Measurements from ENCODE around the gene ZNF282. TPM values are rescaled to one million over a fixed set of nuclear protein-coding genes. Genes with fewer than 3 reads are reported as not detected.

Gene ZNF282
- total RNA-seq, 2 experiments from 2014 or later, result 29.3 to 29.7 TPM

GRCh38 chr7:149198161-149198816 lies 2.9 kb downstream of the ZNF282 start:
- H3K27ac Mint-ChIP-seq, result peak overlapping the region; percentile 49
- H3K27me3 Mint-ChIP-seq, result no peaks in the 10 kb centered on the region
- no peaks in the 10 kb centered on the region for H3K9me3 Mint-ChIP-seq
- no peak for ATAC-seq
- no peak overlapping the region for H3K4me3 Mint-ChIP-seq
- ChIA-PET CTCF (no interaction called here), POLR2A (interaction anchor here (1.2 to 1.3 kb wide), 2 partner anchors 26 to 63 kb away, joined by 3 read pairs; no protein-coding TSS in a partner anchor)
- TF ChIP-seq CTCF (IDR thresholded peaks at IDR 0.05), result no peak
- no peak for DNase-seq
- peaks cover 43% of the 10 kb centered on the region for H3K4me1 Mint-ChIP-seq (ENCODE audit: low read depth)
- intact Hi-C loops (cut with micrococcal nuclease), result no loop called here
- peaks cover 56% of the 10 kb centered on the region for H3K36me3 Mint-ChIP-seq (ENCODE audit: low read depth)

- no peak for DNase-seq
- no peak for TF ChIP-seq CTCF (IDR thresholded peaks at IDR 0.05)
- intact Hi-C loops (cut with micrococcal nuclease), result no loop called here
- ATAC-seq, result no peak
- peak overlapping the region; percentile 4 for H3K27ac Mint-ChIP-seq
- ChIA-PET CTCF (interaction anchor here (1.1 kb wide), 1 partner anchor 11 kb away, joined by 4 read pairs; no protein-coding TSS in a partner anchor), POLR2A (interaction anchor here (1.0 to 1.3 kb wide), 2 partner anchors 25 to 206 kb away, joined by 3 read pairs; no protein-coding TSS in a partner anchor)
- H3K9me3 Mint-ChIP-seq, result no peaks in the 10 kb centered on the region
- peaks cover 64% of the 10 kb centered on the region for H3K36me3 Mint-ChIP-seq (ENCODE audit: low read depth)
- no peaks in the 10 kb centered on the region for H3K27me3 Mint-ChIP-seq
- peaks cover 47% of the 10 kb centered on the region for H3K4me1 Mint-ChIP-seq (ENCODE audit: low read depth)
- H3K4me3 Mint-ChIP-seq, result no peak overlapping the region
Observed at GRCh38 chr7:149199234-149199995, 4.1 kb downstream of the ZNF282 start.

- ATAC-seq (peak; percentile 82), DNase-seq (peak; percentile 36)
- CTCF ChIA-PET, result no interaction called here
- Mint-ChIP-seq H3K9me3 (no peaks in the 10 kb centered on the region), H3K4me1 (ENCODE audit: low read depth) (peaks cover 38% of the 10 kb centered on the region), H3K4me3 (no peak overlapping the region), H3K36me3 (ENCODE audit: low read depth) (peaks cover 71% of the 10 kb centered on the region), H3K27me3 (no peaks in the 10 kb centered on the region), H3K27ac (peak overlapping the region; percentile 83)
- intact Hi-C loops (cut with micrococcal nuclease), result no loop called here
- POLR2A ChIA-PET, result interaction anchor here (1.8 kb wide), 1 partner anchor 12 kb away, joined by 4 read pairs; no protein-coding TSS in a partner anchor
- no peak for TF ChIP-seq CTCF (IDR thresholded peaks at IDR 0.05)
Observed at GRCh38 chr7:149202831-149203231, 7.5 kb downstream of the ZNF282 start.

- peaks cover 32% of the 10 kb centered on the region for H3K4me1 Mint-ChIP-seq (ENCODE audit: low read depth)
- ChIA-PET CTCF (interaction anchor here (1.6 kb wide), 1 partner anchor 10 kb away, joined by 8 read pairs; the partner anchor contains the start of gene ZNF282), POLR2A (interaction anchor here (0.9 to 2.3 kb wide), 3 partner anchors 9 to 15 kb away, joined by 3 to 10 read pairs (median 3); partner anchors contain the start of gene ZNF282)
- intact Hi-C loops (cut with micrococcal nuclease), result no loop called here
- no peak for ATAC-seq
- H3K27me3 Mint-ChIP-seq, result no peaks in the 10 kb centered on the region
- H3K4me3 Mint-ChIP-seq, result no peak overlapping the region
- H3K9me3 Mint-ChIP-seq, result no peaks in the 10 kb centered on the region
- TF ChIP-seq CTCF (IDR thresholded peaks at IDR 0.05), result no peak
- H3K36me3 Mint-ChIP-seq (ENCODE audit: low read depth), result peaks cover 63% of the 10 kb centered on the region
- no peak for DNase-seq
- H3K27ac Mint-ChIP-seq, result no peak overlapping the region
Observed at GRCh38 chr7:149205690-149206381, 10.5 kb downstream of the ZNF282 start.

Data from activated CD8-positive, alpha-beta T cell treated with anti-CD3 and anti-CD28 coated beads for 36 hours (primary cell).